Trophoblast cell (in vitro differentiated cells and primary cell): ENCODE measurements around the gene CD58.

Experiments
- DNase-seq, 2 donors: peaks; one replicate each; pipeline ENCODE4 v3.0.0-alpha.2; 2016
- H2AFZ ChIP-seq: 2 replicates; pipeline ENCODE4 v1.6.1; 2013; ENCODE audit warnings: low read length, moderate library complexity, mild to moderate bottlenecking; ENCODE audit not compliant: insufficient read depth, poor library complexity
- H2AK5ac ChIP-seq: 2 replicates; pipeline ENCODE4 v1.6.1; 2013; ENCODE audit warnings: mild to moderate bottlenecking, low read length
- H2BK120ac ChIP-seq: 2 replicates; pipeline ENCODE4 v1.6.1; 2013; ENCODE audit warnings: low read length, mild to moderate bottlenecking, moderate library complexity; ENCODE audit not compliant: insufficient read depth, poor library complexity
- H2BK12ac ChIP-seq: 2 replicates; pipeline ENCODE4 v1.6.1; 2013; ENCODE audit warnings: mild to moderate bottlenecking, low read length, moderate library complexity
- H2BK5ac ChIP-seq: 2 replicates; pipeline ENCODE4 v1.6.1; 2013; ENCODE audit warnings: low read length, low read depth, moderate library complexity, mild to moderate bottlenecking; ENCODE audit not compliant: poor library complexity
- H3K14ac ChIP-seq: 2 replicates; pipeline ENCODE4 v1.6.1; 2013; ENCODE audit warnings: mild to moderate bottlenecking, low read length
- H3K18ac ChIP-seq: 2 replicates; pipeline ENCODE4 v1.6.1; 2013; ENCODE audit warnings: mild to moderate bottlenecking, low read length
- H3K23ac ChIP-seq: 2 replicates; pipeline ENCODE4 v1.6.1; 2013; ENCODE audit warnings: low read length
- H3K27ac ChIP-seq: 2 replicates; pipeline ENCODE4 v1.5.1; 2013; ENCODE audit warnings: low read depth, mild to moderate bottlenecking, inconsistent platforms, low read length, moderate library complexity
- H3K27me3 ChIP-seq: 2 replicates; pipeline ENCODE4 v1.6.1; 2013; ENCODE audit warnings: inconsistent platforms, mild to moderate bottlenecking, low read length, moderate library complexity; ENCODE audit not compliant: insufficient read depth
- H3K36me3 ChIP-seq, 2 experiments: 1 replicate in 1 of 2; 2 replicates in 1 of 2; pipeline ENCODE4 v1.6.1; 2013; ENCODE audit warnings: low read length in 2 of 2, mild to moderate bottlenecking in 2 of 2, moderate library complexity in 1 of 2; ENCODE audit not compliant: insufficient read depth in 2 of 2, control insufficient read depth in 1 of 2
- H3K4ac ChIP-seq: 2 replicates; pipeline ENCODE4 v1.6.1; 2013; ENCODE audit warnings: low read depth, mild to moderate bottlenecking, low read length, moderate library complexity
- H3K4me1 ChIP-seq, 2 experiments: 1 replicate in 1 of 2; 2 replicates in 1 of 2; pipeline ENCODE4 v1.6.1; 2013; ENCODE audit warnings: low read length in 2 of 2, mild to moderate bottlenecking in 2 of 2, moderate library complexity in 1 of 2; ENCODE audit not compliant: insufficient read depth in 2 of 2, control insufficient read depth in 1 of 2
- H3K4me2 ChIP-seq: 2 replicates; pipeline ENCODE4 v1.6.1; 2013; ENCODE audit warnings: inconsistent platforms, mild to moderate bottlenecking, low read length, moderate library complexity
- H3K4me3 ChIP-seq: 2 replicates; pipeline ENCODE4 v1.5.1; 2013; ENCODE audit warnings: mild to moderate bottlenecking, low read depth, low read length, inconsistent platforms
- H3K79me1 ChIP-seq: one replicate; pipeline ENCODE4 v1.6.1; 2013; ENCODE audit warnings: low read length
- H3K79me2 ChIP-seq: 2 replicates; pipeline ENCODE4 v1.6.1; 2013; ENCODE audit warnings: low read length, mild to moderate bottlenecking; ENCODE audit not compliant: control insufficient read depth, insufficient read depth, poor library complexity
- H3K9ac ChIP-seq: 2 replicates; pipeline ENCODE4 v1.6.1; 2013; ENCODE audit warnings: mild to moderate bottlenecking, low read length
- H3K9me3 ChIP-seq: 2 replicates; pipeline ENCODE4 v1.6.1; 2013; ENCODE audit warnings: low read depth, mild to moderate bottlenecking, control low read depth, inconsistent platforms, low read length; ENCODE audit not compliant: insufficient read depth
- H4K12ac ChIP-seq: 2 replicates; pipeline ENCODE4 v1.6.1; 2013; ENCODE audit warnings: low read depth, mild to moderate bottlenecking, low read length, moderate library complexity
- H4K8ac ChIP-seq: 2 replicates; pipeline ENCODE4 v1.6.1; 2013; ENCODE audit warnings: low read depth, mild to moderate bottlenecking, low read length, moderate library complexity
- H4K91ac ChIP-seq: one replicate; pipeline ENCODE4 v1.6.1; 2013; ENCODE audit warnings: low read depth, mild to moderate bottlenecking, low read length, moderate library complexity
- WGBS: extraction: QIAGEN DNeasy Blood & Tissue Kit; methylation state at CpG from one replicate; pipeline ENCODE4 v1.1.7; 2013; ENCODE audit warnings: missing lambda C conversion rate; ENCODE audit not compliant: insufficient read length, insufficient coverage; ENCODE audit errors: extremely low coverage; 5-methylcytosine and 5-hydroxymethylcytosine counted together

The CD58 gene

GRCh38 chr1:116478621-116479020 lies 92.2 kb downstream of the CD58 start:
- Histone ChIP-seq H3K79me2 (no peaks in the 10 kb centered on the region), H3K9me3 (peaks cover 3% of the 10 kb centered on the region), H2AK5ac (no peak overlapping the region), H3K23ac (no peak overlapping the region), H3K14ac (no peak overlapping the region), H3K36me3 (no peaks in the 10 kb centered on the region), H2BK5ac (no peak overlapping the region), H2AFZ (no peak overlapping the region), H3K4me3 (no peak overlapping the region), H4K91ac (peak overlapping the region; percentile 28), H3K79me1 (peaks cover 17% of the 10 kb centered on the region), H3K9ac (no peak overlapping the region), H3K27ac (no peak overlapping the region), H4K8ac (no peak overlapping the region), H3K4ac (no peak overlapping the region), H2BK12ac (peak overlapping the region; percentile 32), H2BK120ac (no peak overlapping the region), H3K18ac (no peak overlapping the region), H3K4me2 (no peak overlapping the region), H4K12ac (no peak overlapping the region), H3K27me3 (no peaks in the 10 kb centered on the region), H3K4me1 (peaks cover 8 to 15% of the 10 kb centered on the region in 2 experiments)
- no CpG with 5 or more reads among the region's 6 CpGs for WGBS
- DNase-seq, result no peak

- Histone ChIP-seq H2BK120ac (no peak overlapping the region), H3K36me3 (no peaks in the 10 kb centered on the region), H3K9me3 (peaks cover 3% of the 10 kb centered on the region), H3K9ac (no peak overlapping the region), H3K4ac (no peak overlapping the region), H2BK12ac (no peak overlapping the region), H3K79me1 (peaks cover 19% of the 10 kb centered on the region), H3K79me2 (no peaks in the 10 kb centered on the region), H3K27me3 (no peaks in the 10 kb centered on the region), H2BK5ac (no peak overlapping the region), H2AFZ (no peak overlapping the region), H3K23ac (no peak overlapping the region), H4K12ac (no peak overlapping the region), H3K27ac (no peak overlapping the region), H4K8ac (no peak overlapping the region), H3K4me3 (no peak overlapping the region), H4K91ac (no peak overlapping the region), H3K14ac (no peak overlapping the region), H3K4me1 (peaks cover 8 to 16% of the 10 kb centered on the region in 2 experiments), H3K18ac (no peak overlapping the region), H3K4me2 (no peak overlapping the region), H2AK5ac (no peak overlapping the region)
- no peak for DNase-seq
- no CpG with 5 or more reads among the region's 3 CpGs for WGBS
These were observed 93.4 kb downstream of the CD58 start for GRCh38 chr1:116477429-116477828.

- H4K12ac ChIP-seq, result no peak overlapping the region
These were observed 94.5 kb downstream of the CD58 start for GRCh38 chr1:116476321-116476720.

GRCh38 chr1:116475850-116476218 lies 95.0 kb downstream of the CD58 start:
- H3K9ac ChIP-seq, result no peak overlapping the region
- H4K91ac ChIP-seq, result peak overlapping the region; percentile 72
- no peak overlapping the region for H2BK5ac ChIP-seq
- H3K4me3 ChIP-seq, result no peak overlapping the region
- peaks cover 15 to 22% of the 10 kb centered on the region in 2 experiments for H3K4me1 ChIP-seq
- no CpG with 5 or more reads among the region's 7 CpGs for WGBS
- H3K23ac ChIP-seq, result no peak overlapping the region
- H3K27me3 ChIP-seq, result no peaks in the 10 kb centered on the region
- no peak overlapping the region for H3K27ac ChIP-seq
- H2AK5ac ChIP-seq, result no peak overlapping the region
- H3K36me3 ChIP-seq, result no peaks in the 10 kb centered on the region
- no peak overlapping the region for H3K4me2 ChIP-seq
- peak overlapping the region; percentile 0 for H3K18ac ChIP-seq
- H3K79me1 ChIP-seq, result peaks cover 19% of the 10 kb centered on the region
- H2AFZ ChIP-seq, result no peak overlapping the region
- no peak for DNase-seq
- no peak overlapping the region for H3K14ac ChIP-seq
- H2BK120ac ChIP-seq, result peak overlapping the region; percentile 1
- no peak overlapping the region for H4K8ac ChIP-seq
- no peak overlapping the region for H3K4ac ChIP-seq
- H3K9me3 ChIP-seq, result peaks cover 3% of the 10 kb centered on the region
- H3K79me2 ChIP-seq, result no peaks in the 10 kb centered on the region
- no peak overlapping the region for H4K12ac ChIP-seq
- H2BK12ac ChIP-seq, result peak overlapping the region; percentile 34

More at GRCh38 chr1:116476321-116476720, 94.5 kb downstream of the CD58 start:
- Histone ChIP-seq H3K79me2 (no peaks in the 10 kb centered on the region), H3K18ac (no peak overlapping the region), H3K23ac (no peak overlapping the region), H3K79me1 (peaks cover 19% of the 10 kb centered on the region), H2BK120ac (peak overlapping the region; percentile 1), H2AK5ac (no peak overlapping the region), H3K36me3 (no peaks in the 10 kb centered on the region), H3K4me3 (no peak overlapping the region), H3K4me2 (no peak overlapping the region), H2BK12ac (no peak overlapping the region), H3K27me3 (no peaks in the 10 kb centered on the region), H3K14ac (no peak overlapping the region), H3K27ac (no peak overlapping the region), H3K4me1 (peaks cover 13 to 20% of the 10 kb centered on the region in 2 experiments), H2AFZ (no peak overlapping the region), H3K9me3 (peaks cover 3% of the 10 kb centered on the region), H4K8ac (no peak overlapping the region), H3K4ac (no peak overlapping the region), H2BK5ac (no peak overlapping the region), H3K9ac (no peak overlapping the region), H4K91ac (peak overlapping the region; percentile 72)
- WGBS, result no CpG with 5 or more reads among the region's 3 CpGs
- DNase-seq, result peak; percentile 64 to 65
